ENCODE data around the gene SPAG17. TPM values are rescaled to one million over a fixed set of nuclear protein-coding genes. Genes with fewer than 3 reads are reported as not detected.

Gene SPAG17
- total and polyA plus RNA-seq, 2 donors (not counting 1 experiment from before 2014, with no cell fraction given): not detected

- Histone ChIP-seq H3K79me2 (ENCODE audit: control insufficient read depth, insufficient read depth, low read length) (no peaks in the 10 kb centered on the region), H3K4me3 (ENCODE audit: control extremely low read depth in 1 of 5, extremely low read depth in 1 of 5, insufficient read depth in 1 of 5, low read depth in 2 of 5, low read length in 4 of 5) (no peak overlapping the region), H3K27me3 (replicated peaks in 1 of 4; ENCODE audit: control extremely low read depth in 1 of 4, control insufficient read depth in 3 of 4, insufficient read depth in 4 of 4, low read length in 3 of 4) (no peaks in the 10 kb centered on the region), H3K4me1 (ENCODE audit: control insufficient read depth in 2 of 2, insufficient read depth in 2 of 2, low read length in 2 of 2) (no peaks in the 10 kb centered on the region), H3K4me2 (replicated peaks; ENCODE audit: low read depth, low read length, poor library complexity, severe bottlenecking) (no peak overlapping the region), H3K9me3 (ENCODE audit: control extremely low read depth in 1 of 3, control insufficient read depth in 2 of 3, insufficient read depth in 1 of 3, low read length in 2 of 3) (peaks cover 0 to 5% (median 0%) of the 10 kb centered on the region in 3 donors), H3K9ac (ENCODE audit: low read length) (no peak overlapping the region), H4K20me1 (ENCODE audit: control insufficient read depth, insufficient read depth, low read length, poor library complexity, severe bottlenecking) (no peaks in the 10 kb centered on the region), H3K36me3 (replicated peaks in 1 of 2; ENCODE audit: control extremely low read depth in 1 of 2, control insufficient read depth in 1 of 2, extremely low read depth in 1 of 2, insufficient read depth in 2 of 2, low read length in 1 of 2) (no peaks in the 10 kb centered on the region), H3K27ac (ENCODE audit: low read length in 2 of 2) (no peak overlapping the region), H2AFZ (ENCODE audit: insufficient read depth, low read depth, low read length, poor library complexity, severe bottlenecking) (no peak overlapping the region)
- ATAC-seq (ENCODE audit: low read depth) (no peak), DNase-seq (no peak)
- CTCF ChIA-PET: no interaction called here
- H3K27ac Mint-ChIP-seq: no peak overlapping the region
- TF ChIP-seq EZH2 (IDR thresholded peaks at IDR 0.05; ENCODE audit: borderline replicate concordance, insufficient read depth, low read depth, low read length, poor library complexity, severe bottlenecking) (no peak), CTCF (IDR thresholded peaks at IDR 0.05) (no peak)
- intact Hi-C loops (cut with micrococcal nuclease): no loop called here
- 60% methylated on average over 1 of the region's 6 CpGs for WGBS (ENCODE audit: insufficient coverage)
- H3K4me3 Mint-ChIP-seq: no peak overlapping the region
- H3K4me1 Mint-ChIP-seq: no peaks in the 10 kb centered on the region
- POLR2A ChIA-PET: no interaction called here
- no peaks in the 10 kb centered on the region for H3K27me3 Mint-ChIP-seq
- H3K9me3 Mint-ChIP-seq (ENCODE audit: insufficient read depth): no peaks in the 10 kb centered on the region
Measured at GRCh38 chr1:118209648-118210047, 24.6 kb upstream of the SPAG17 start.

GRCh38 chr1:118206966-118207365, 21.9 kb upstream of the SPAG17 start:
- DNase-seq (no peak), ATAC-seq (ENCODE audit: low read depth) (no peak)
- H3K27ac ChIP-seq (ENCODE audit: low read length in 2 of 2): no peak overlapping the region
- H3K27ac Mint-ChIP-seq: no peak overlapping the region
- ChIA-PET CTCF (no interaction called here), POLR2A (no interaction called here)
- H2AFZ ChIP-seq (ENCODE audit: insufficient read depth, low read depth, low read length, poor library complexity, severe bottlenecking): no peak overlapping the region
- H3K9me3 Mint-ChIP-seq (ENCODE audit: insufficient read depth): no peaks in the 10 kb centered on the region
- intact Hi-C loops (cut with micrococcal nuclease): no loop called here
- H3K27me3 ChIP-seq (replicated peaks in 1 of 4; ENCODE audit: control extremely low read depth in 1 of 4, control insufficient read depth in 3 of 4, insufficient read depth in 4 of 4, low read length in 3 of 4): no peaks in the 10 kb centered on the region
- no peak overlapping the region for H3K9ac ChIP-seq (ENCODE audit: low read length)
- no peaks in the 10 kb centered on the region for H3K36me3 ChIP-seq (replicated peaks in 1 of 2; ENCODE audit: control extremely low read depth in 1 of 2, control insufficient read depth in 1 of 2, extremely low read depth in 1 of 2, insufficient read depth in 2 of 2, low read length in 1 of 2)
- no peak overlapping the region for H3K4me3 Mint-ChIP-seq
- no peaks in the 10 kb centered on the region for H3K27me3 Mint-ChIP-seq
- no peak overlapping the region for H3K4me3 ChIP-seq (ENCODE audit: control extremely low read depth in 1 of 5, extremely low read depth in 1 of 5, insufficient read depth in 1 of 5, low read depth in 2 of 5, low read length in 4 of 5)
- no peaks in the 10 kb centered on the region for H4K20me1 ChIP-seq (ENCODE audit: control insufficient read depth, insufficient read depth, low read length, poor library complexity, severe bottlenecking)
- no peaks in the 10 kb centered on the region for H3K79me2 ChIP-seq (ENCODE audit: control insufficient read depth, insufficient read depth, low read length)
- H3K9me3 ChIP-seq (ENCODE audit: control extremely low read depth in 1 of 3, control insufficient read depth in 2 of 3, insufficient read depth in 1 of 3, low read length in 2 of 3): peaks cover 0 to 5% (median 0%) of the 10 kb centered on the region in 3 donors
- no peaks in the 10 kb centered on the region for H3K4me1 Mint-ChIP-seq
- no peaks in the 10 kb centered on the region for H3K4me1 ChIP-seq (ENCODE audit: control insufficient read depth in 2 of 2, insufficient read depth in 2 of 2, low read length in 2 of 2)
- TF ChIP-seq EZH2 (IDR thresholded peaks at IDR 0.05; ENCODE audit: borderline replicate concordance, insufficient read depth, low read depth, low read length, poor library complexity, severe bottlenecking) (no peak), CTCF (IDR thresholded peaks at IDR 0.05) (no peak)
- H3K4me2 ChIP-seq (replicated peaks; ENCODE audit: low read depth, low read length, poor library complexity, severe bottlenecking): no peak overlapping the region

Data from B cell (primary cell).